Neural cell (in vitro differentiated cells): ENCODE measurements around the gene PDE4D.

Source experiments
- EP300 ChIP-seq: fragments of 450-650 bp; conservative IDR thresholded peaks from 2 replicates; pipeline ENCODE4 v1.6.1; 2014; ENCODE audit warnings: antibody characterized with exemption, mild to moderate bottlenecking, moderate library complexity; ENCODE audit not compliant: poor library complexity, severe bottlenecking
- POLR2AphosphoS5 ChIP-seq: IDR thresholded peaks from 2 replicates; pipeline ENCODE4 v1.6.1; 2012
- RAD21 ChIP-seq: fragments of 450-650 bp; conservative IDR thresholded peaks from 2 replicates; pipeline ENCODE4 v1.6.1; 2014; ENCODE audit warnings: antibody characterized with exemption, mild to moderate bottlenecking, moderate library complexity
- TF ChIP-seq, protein P1 (sequence below): fragments of 450-650 bp; IDR thresholded peaks from 2 replicates; pipeline ENCODE4 v1.5.1; 2014; ENCODE audit warnings: antibody characterized with exemption, mild to moderate bottlenecking, moderate library complexity; ENCODE audit not compliant: poor library complexity, severe bottlenecking
- TF ChIP-seq, protein P2 (sequence below): IDR thresholded peaks from 2 replicates; pipeline ENCODE4 v1.6.1; 2012; ENCODE audit warnings: borderline replicate concordance

DNA sequence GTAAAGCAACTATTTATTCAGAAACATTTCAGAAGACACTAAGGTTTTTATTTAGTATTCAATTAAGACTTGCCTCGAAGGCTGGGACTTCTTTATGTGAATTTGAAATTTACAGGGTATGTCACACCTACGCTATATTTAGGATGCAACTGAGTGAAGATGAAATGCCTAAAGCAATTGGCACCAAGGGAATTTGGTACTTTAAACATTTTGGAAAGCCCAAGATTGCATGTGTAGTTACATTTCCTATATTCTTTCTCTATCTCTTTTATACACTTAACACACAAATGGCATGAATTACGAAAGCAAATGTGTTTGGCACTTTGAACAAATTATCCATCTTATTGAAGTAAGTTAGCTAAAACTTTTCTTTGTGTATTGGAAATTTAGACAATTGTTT, 633.3 kb downstream of the PDE4D start:
- TF ChIP-seq, protein P1, sequence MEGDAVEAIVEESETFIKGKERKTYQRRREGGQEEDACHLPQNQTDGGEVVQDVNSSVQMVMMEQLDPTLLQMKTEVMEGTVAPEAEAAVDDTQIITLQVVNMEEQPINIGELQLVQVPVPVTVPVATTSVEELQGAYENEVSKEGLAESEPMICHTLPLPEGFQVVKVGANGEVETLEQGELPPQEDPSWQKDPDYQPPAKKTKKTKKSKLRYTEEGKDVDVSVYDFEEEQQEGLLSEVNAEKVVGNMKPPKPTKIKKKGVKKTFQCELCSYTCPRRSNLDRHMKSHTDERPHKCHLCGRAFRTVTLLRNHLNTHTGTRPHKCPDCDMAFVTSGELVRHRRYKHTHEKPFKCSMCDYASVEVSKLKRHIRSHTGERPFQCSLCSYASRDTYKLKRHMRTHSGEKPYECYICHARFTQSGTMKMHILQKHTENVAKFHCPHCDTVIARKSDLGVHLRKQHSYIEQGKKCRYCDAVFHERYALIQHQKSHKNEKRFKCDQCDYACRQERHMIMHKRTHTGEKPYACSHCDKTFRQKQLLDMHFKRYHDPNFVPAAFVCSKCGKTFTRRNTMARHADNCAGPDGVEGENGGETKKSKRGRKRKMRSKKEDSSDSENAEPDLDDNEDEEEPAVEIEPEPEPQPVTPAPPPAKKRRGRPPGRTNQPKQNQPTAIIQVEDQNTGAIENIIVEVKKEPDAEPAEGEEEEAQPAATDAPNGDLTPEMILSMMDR = no peak
- no peak for TF ChIP-seq POLR2AphosphoS5
- TF ChIP-seq RAD21 = no peak
- TF ChIP-seq, protein P2, sequence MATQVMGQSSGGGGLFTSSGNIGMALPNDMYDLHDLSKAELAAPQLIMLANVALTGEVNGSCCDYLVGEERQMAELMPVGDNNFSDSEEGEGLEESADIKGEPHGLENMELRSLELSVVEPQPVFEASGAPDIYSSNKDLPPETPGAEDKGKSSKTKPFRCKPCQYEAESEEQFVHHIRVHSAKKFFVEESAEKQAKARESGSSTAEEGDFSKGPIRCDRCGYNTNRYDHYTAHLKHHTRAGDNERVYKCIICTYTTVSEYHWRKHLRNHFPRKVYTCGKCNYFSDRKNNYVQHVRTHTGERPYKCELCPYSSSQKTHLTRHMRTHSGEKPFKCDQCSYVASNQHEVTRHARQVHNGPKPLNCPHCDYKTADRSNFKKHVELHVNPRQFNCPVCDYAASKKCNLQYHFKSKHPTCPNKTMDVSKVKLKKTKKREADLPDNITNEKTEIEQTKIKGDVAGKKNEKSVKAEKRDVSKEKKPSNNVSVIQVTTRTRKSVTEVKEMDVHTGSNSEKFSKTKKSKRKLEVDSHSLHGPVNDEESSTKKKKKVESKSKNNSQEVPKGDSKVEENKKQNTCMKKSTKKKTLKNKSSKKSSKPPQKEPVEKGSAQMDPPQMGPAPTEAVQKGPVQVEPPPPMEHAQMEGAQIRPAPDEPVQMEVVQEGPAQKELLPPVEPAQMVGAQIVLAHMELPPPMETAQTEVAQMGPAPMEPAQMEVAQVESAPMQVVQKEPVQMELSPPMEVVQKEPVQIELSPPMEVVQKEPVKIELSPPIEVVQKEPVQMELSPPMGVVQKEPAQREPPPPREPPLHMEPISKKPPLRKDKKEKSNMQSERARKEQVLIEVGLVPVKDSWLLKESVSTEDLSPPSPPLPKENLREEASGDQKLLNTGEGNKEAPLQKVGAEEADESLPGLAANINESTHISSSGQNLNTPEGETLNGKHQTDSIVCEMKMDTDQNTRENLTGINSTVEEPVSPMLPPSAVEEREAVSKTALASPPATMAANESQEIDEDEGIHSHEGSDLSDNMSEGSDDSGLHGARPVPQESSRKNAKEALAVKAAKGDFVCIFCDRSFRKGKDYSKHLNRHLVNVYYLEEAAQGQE = no peak
- TF ChIP-seq EP300 = no peak
